Neuronal stem cell (in vitro differentiated cells): Measurements from ENCODE around the gene IGSF3.
"Not testable (repeated sequence)": the region's sequence is repeated elsewhere in the genome, so short reads cannot be mapped to it uniquely, and the experiment has no call there.

Experiments used
- DNase-seq: peaks from one replicate; pipeline ENCODE4 v3.0.0-alpha.2; 2013; ENCODE audit warnings: low spot score
- H2AFZ ChIP-seq: one replicate; pipeline ENCODE4 v1.6.1; 2013; ENCODE audit warnings: mild to moderate bottlenecking, low read length, inconsistent platforms
- H2AK5ac ChIP-seq: 2 replicates; pipeline ENCODE4 v1.6.1; 2013; ENCODE audit warnings: low read depth, mild to moderate bottlenecking, inconsistent platforms, low read length, moderate library complexity, mixed read lengths
- H2BK120ac ChIP-seq: 2 replicates; pipeline ENCODE4 v1.6.1; 2013; ENCODE audit warnings: low read depth, mild to moderate bottlenecking, inconsistent platforms, low read length, moderate library complexity, mixed read lengths
- H2BK12ac ChIP-seq: one replicate; pipeline ENCODE4 v1.6.1; 2013; ENCODE audit warnings: low read length, inconsistent platforms
- H2BK15ac ChIP-seq: 2 replicates; pipeline ENCODE4 v1.6.1; 2013; ENCODE audit warnings: mild to moderate bottlenecking, low read length, inconsistent platforms, mixed read lengths
- H2BK5ac ChIP-seq: one replicate; pipeline ENCODE4 v1.6.1; 2013; ENCODE audit warnings: inconsistent platforms, mild to moderate bottlenecking, low read length, moderate library complexity
- H3K14ac ChIP-seq: one replicate; pipeline ENCODE4 v1.6.1; 2013; ENCODE audit warnings: low read length, inconsistent platforms
- H3K18ac ChIP-seq: 2 replicates; pipeline ENCODE4 v1.6.1; 2013; ENCODE audit warnings: low read length, inconsistent platforms
- H3K23ac ChIP-seq: 2 replicates; pipeline ENCODE4 v1.6.1; 2013; ENCODE audit warnings: low read depth, mild to moderate bottlenecking, mixed read lengths, low read length, inconsistent platforms; ENCODE audit not compliant: poor library complexity
- H3K27ac ChIP-seq: replicated peaks from 3 replicates; pipeline ENCODE4 v1.5.1; 2013; ENCODE audit warnings: low read length, inconsistent platforms
- H3K27me3 ChIP-seq, 3 experiments: 2 replicates each; pipeline ENCODE4 v1.6.1; 2013; ENCODE audit warnings: low read length in 3 of 3, mild to moderate bottlenecking in 2 of 3, inconsistent platforms in 1 of 3, low read depth in 1 of 3, mixed read lengths in 1 of 3, moderate library complexity in 1 of 3; ENCODE audit not compliant: control insufficient read depth in 3 of 3, insufficient read depth in 3 of 3
- H3K36me3 ChIP-seq, 2 donors: replicated peaks in 1 of 2; 2 replicates each; pipeline ENCODE4 v1.6.1; 2013; ENCODE audit warnings: low read length in 2 of 2; ENCODE audit not compliant: control insufficient read depth in 2 of 2, insufficient read depth in 2 of 2
- H3K4ac ChIP-seq: 2 replicates; pipeline ENCODE4 v1.6.1; 2013; ENCODE audit warnings: inconsistent platforms, mild to moderate bottlenecking, low read length, moderate library complexity
- H3K4me1 ChIP-seq, 2 donors: 1 replicate in 1 of 2; 2 replicates in 1 of 2; pipeline ENCODE4 v1.6.1; 2013; ENCODE audit warnings: low read length in 2 of 2, low read depth in 1 of 2; ENCODE audit not compliant: control insufficient read depth in 2 of 2, insufficient read depth in 1 of 2
- H3K4me2 ChIP-seq: one replicate; pipeline ENCODE4 v1.6.1; 2013; ENCODE audit warnings: mild to moderate bottlenecking, low read length, inconsistent platforms; ENCODE audit not compliant: insufficient read depth, poor library complexity, severe bottlenecking
- H3K4me3 ChIP-seq, 2 donors: 2 replicates each; pipeline ENCODE4 v1.5.1; 2013; ENCODE audit warnings: low read length in 2 of 2, mild to moderate bottlenecking in 2 of 2, inconsistent platforms in 1 of 2, moderate library complexity in 1 of 2
- H3K79me1 ChIP-seq: one replicate; pipeline ENCODE4 v1.6.1; 2013; ENCODE audit warnings: low read depth, mild to moderate bottlenecking, inconsistent platforms, low read length, moderate library complexity
- H3K9ac ChIP-seq: one replicate; pipeline ENCODE4 v1.6.1; 2013; ENCODE audit warnings: mild to moderate bottlenecking, low read depth, low read length, inconsistent platforms; ENCODE audit not compliant: poor library complexity
- H3K9me3 ChIP-seq, 2 donors: replicated peaks in 1 of 2; 2 replicates each; pipeline versions ENCODE3 to v1.6.1; 2013; ENCODE audit warnings: low read length in 2 of 2, mild to moderate bottlenecking in 2 of 2, inconsistent platforms in 1 of 2, low read depth in 1 of 2, mixed read lengths in 1 of 2, moderate library complexity in 1 of 2; ENCODE audit not compliant: control insufficient read depth in 2 of 2, insufficient read depth in 1 of 2
- H4K8ac ChIP-seq: one replicate; pipeline ENCODE4 v1.6.1; 2013; ENCODE audit warnings: low read depth, mild to moderate bottlenecking, inconsistent platforms, low read length, moderate library complexity
- H4K91ac ChIP-seq: one replicate; pipeline ENCODE4 v1.6.1; 2013; ENCODE audit warnings: low read length, low read depth, mild to moderate bottlenecking, inconsistent platforms; ENCODE audit not compliant: poor library complexity
- WGBS, 2 donors: extraction: QIAGEN DNeasy Blood & Tissue Kit; methylation state at CpG; one replicate each; pipeline ENCODE4 v1.1.7; 2013; ENCODE audit warnings: missing lambda C conversion rate in 2 of 2, mixed read lengths in 1 of 2; ENCODE audit not compliant: insufficient read length in 2 of 2, insufficient replicate concordance in 1 of 2; ENCODE audit errors: extremely low coverage in 2 of 2; 5-methylcytosine and 5-hydroxymethylcytosine counted together

Gene IGSF3

DNA sequence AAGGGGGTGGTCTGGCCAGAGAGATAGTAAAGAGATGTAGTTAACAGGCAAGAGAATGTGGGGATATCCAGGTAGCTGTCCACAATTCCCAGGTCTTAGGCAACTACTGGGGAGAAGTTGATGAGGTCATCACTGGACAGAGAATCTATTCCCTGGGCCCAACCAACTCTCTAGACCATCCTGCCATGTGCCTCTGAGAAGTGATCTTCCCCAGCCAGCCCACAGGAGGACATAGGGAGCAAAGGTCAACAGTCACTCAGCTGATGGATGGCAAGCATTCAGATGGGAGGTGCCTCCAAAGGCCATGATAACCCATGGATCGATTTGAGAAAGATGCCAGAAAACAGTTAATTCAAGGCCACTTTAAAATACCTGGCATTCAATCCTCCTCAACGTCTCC, 36.0 kb downstream of the IGSF3 start:
- not testable (repeated sequence) for H3K4me1 ChIP-seq, H3K4me3 ChIP-seq, H4K91ac ChIP-seq, H3K27ac ChIP-seq, H3K9me3 ChIP-seq, H2BK120ac ChIP-seq, H3K9ac ChIP-seq, H3K4me2 ChIP-seq, H2AFZ ChIP-seq, H2BK5ac ChIP-seq, H4K8ac ChIP-seq, H3K18ac ChIP-seq, H3K23ac ChIP-seq, H2AK5ac ChIP-seq, H3K14ac ChIP-seq, H3K4ac ChIP-seq, H3K36me3 ChIP-seq, H2BK15ac ChIP-seq, H2BK12ac ChIP-seq, H3K79me1 ChIP-seq, DNase-seq, H3K27me3 ChIP-seq
- no CpG with 5 or more reads among the region's 2 CpGs for WGBS, 2 donors

DNA sequence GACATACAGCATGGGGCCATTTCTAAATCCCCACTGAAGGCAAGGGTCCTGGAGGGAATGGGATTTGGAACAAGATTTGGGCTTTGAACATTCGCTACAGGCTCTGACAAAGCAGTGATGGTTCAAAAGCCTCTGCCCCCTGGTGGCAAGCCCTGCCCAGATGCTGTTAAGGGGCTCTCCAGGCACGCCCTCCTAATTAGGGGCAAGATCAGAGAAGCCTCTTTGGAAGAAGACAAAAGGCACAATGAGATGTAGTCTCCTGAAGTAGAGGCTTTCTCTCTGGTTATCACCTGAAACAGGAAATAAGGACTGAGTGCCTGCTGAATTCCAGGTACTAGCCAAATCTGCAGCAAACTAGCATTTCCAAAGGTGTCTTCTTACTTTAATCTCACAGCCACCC, 37.5 kb downstream of the IGSF3 start:
- H2BK120ac ChIP-seq, H3K36me3 ChIP-seq, H3K4me3 ChIP-seq, H3K4me2 ChIP-seq, H2AFZ ChIP-seq, H4K8ac ChIP-seq, H3K18ac ChIP-seq, H2AK5ac ChIP-seq, H3K27me3 ChIP-seq, H4K91ac ChIP-seq, H3K79me1 ChIP-seq, H3K4ac ChIP-seq, H3K4me1 ChIP-seq, H2BK5ac ChIP-seq, H2BK15ac ChIP-seq, H3K14ac ChIP-seq, H3K9ac ChIP-seq, H3K9me3 ChIP-seq, DNase-seq, H3K27ac ChIP-seq, H3K23ac ChIP-seq, H2BK12ac ChIP-seq: not testable (repeated sequence)
- no CpG with 5 or more reads among the region's 2 CpGs for WGBS, 2 donors

DNA sequence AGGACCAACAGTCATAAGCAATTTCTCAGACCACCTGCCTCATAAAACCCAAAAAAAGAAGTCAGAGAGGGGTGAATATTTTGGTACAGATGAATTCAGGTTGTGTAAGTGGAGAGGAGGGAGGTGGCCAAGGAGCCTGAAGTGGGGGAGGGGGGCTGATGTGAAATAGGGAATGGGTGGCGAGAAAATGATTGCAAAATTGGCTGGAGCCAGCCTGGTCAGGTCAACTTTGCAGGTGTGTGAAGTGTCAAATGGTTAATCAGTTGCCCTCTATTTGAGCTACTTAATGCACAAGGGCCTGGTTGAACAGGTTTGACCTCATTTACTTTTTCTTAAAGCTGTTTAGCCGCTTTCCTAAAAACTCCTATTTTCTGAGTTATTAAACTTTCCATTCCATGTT, 38.1 kb downstream of the IGSF3 start:
- H3K36me3 ChIP-seq, H3K23ac ChIP-seq, H3K4me1 ChIP-seq, H3K4me2 ChIP-seq, H3K9me3 ChIP-seq, H2BK12ac ChIP-seq, H3K4ac ChIP-seq, H3K9ac ChIP-seq, H3K18ac ChIP-seq, DNase-seq, H4K8ac ChIP-seq, H2BK5ac ChIP-seq, H3K27me3 ChIP-seq, H2AFZ ChIP-seq, H3K14ac ChIP-seq, H4K91ac ChIP-seq, H3K27ac ChIP-seq, H2AK5ac ChIP-seq, H3K4me3 ChIP-seq, H3K79me1 ChIP-seq, H2BK15ac ChIP-seq, H2BK120ac ChIP-seq: not testable (repeated sequence)
- no CpG with 5 or more reads among the region's 2 CpGs for WGBS, 2 donors

DNA sequence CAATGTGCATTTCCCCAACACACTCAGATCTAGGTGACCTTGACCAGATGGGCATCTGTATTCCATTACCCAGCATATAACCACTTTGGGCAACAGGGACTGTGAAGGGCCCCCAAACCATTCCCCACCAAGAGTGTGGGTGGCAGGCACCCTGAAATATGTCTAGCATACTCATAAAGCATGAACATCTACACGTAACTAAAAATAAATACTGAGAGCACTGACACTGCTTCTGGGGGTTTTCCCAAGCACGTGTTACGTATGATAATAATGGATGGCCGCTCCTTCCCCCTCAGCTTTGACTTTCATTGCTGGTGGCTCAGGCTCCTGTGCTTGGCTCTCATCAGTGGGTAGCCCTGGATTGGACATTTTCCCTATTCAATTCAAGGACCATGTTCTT, 39.1 kb downstream of the IGSF3 start:
- Histone ChIP-seq H3K9me3 (no peaks in the 10 kb centered on the region), H3K9ac (no peak overlapping the region), H2AFZ (no peak overlapping the region), H4K91ac (no peak overlapping the region), H3K14ac (no peak overlapping the region), H3K4me1 (peaks cover 0 to 7% of the 10 kb centered on the region in 2 donors), H2BK120ac (no peak overlapping the region), H2BK12ac (no peak overlapping the region), H3K4me3 (no peak overlapping the region), H3K79me1 (no peaks in the 10 kb centered on the region), H2BK15ac (no peak overlapping the region), H2AK5ac (no peak overlapping the region), H3K4me2 (no peak overlapping the region), H3K27ac (no peak overlapping the region), H3K27me3 (no peaks in the 10 kb centered on the region), H3K18ac (no peak overlapping the region), H2BK5ac (no peak overlapping the region), H3K4ac (no peak overlapping the region), H3K36me3 (no peaks in the 10 kb centered on the region), H4K8ac (no peak overlapping the region), H3K23ac (no peak overlapping the region)
- no CpG with 5 or more reads among the region's 4 CpGs for WGBS, 2 donors
- no peak for DNase-seq
